HG02970 (cell line): ENCODE data around the gene CPSF3.
"Not testable (repeated sequence)": the region's sequence is repeated elsewhere in the genome, so short reads cannot be mapped to it uniquely, and the experiment has no call there.

Experiments used
- ATAC-seq: cut with Tn5 transposase; IDR thresholded peaks from one replicate; pipeline ENCODE4 v1.9.1; 2021; ENCODE audit warnings: mild to moderate bottlenecking, moderate library complexity, moderate number of reproducible peaks; ENCODE audit not compliant: unreplicated experiment, low FRiP score

The CPSF3 gene

GRCh38 chr2:9392898-9393765 lies 30.3 kb upstream of the CPSF3 start:
- ATAC-seq: no peak

DNA sequence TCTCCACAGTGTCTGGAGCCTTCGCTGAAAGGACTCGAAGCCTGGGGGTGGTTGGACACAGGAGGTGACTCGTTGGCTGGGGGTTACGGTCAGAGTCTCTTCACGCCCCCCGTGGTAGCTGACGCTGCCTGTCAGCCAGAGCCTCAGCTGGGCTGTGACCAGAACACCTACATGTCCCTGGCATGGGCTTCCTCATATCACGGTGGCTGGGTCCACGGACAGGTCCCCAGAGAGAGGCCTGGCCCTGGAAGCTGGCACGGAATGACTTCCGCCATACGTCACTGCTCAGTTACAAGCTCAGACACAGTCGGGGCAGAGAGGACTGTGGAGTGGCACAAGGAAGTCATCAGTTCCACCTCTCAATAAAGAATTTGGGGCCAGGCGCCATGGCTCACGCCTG lies 28.6 kb upstream of the CPSF3 start:
- ATAC-seq: no peak

DNA sequence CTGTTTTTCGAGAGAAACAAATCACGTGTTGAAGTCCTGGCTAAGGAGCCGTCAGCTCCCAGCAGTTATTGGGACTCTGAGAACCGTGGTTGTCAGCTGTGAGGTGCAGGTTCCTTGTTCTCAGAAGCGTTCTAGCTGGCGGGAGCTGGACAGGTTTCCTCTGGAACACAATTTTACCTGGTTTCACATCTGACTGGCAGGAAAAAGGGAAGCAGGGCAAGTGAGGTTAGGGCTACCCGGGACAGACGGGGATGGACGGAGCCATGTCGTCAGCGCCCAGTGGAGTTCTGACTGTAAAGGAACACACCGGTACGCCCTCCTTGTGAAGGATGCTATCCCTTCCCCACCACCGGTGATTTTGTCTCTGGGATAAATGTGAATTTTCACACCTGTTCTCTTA lies 26.3 kb upstream of the CPSF3 start:
- ATAC-seq: no peak

- ATAC-seq: not testable (repeated sequence)
Measured at GRCh38 chr2:9398251-9398650, 25.2 kb upstream of the CPSF3 start.

DNA sequence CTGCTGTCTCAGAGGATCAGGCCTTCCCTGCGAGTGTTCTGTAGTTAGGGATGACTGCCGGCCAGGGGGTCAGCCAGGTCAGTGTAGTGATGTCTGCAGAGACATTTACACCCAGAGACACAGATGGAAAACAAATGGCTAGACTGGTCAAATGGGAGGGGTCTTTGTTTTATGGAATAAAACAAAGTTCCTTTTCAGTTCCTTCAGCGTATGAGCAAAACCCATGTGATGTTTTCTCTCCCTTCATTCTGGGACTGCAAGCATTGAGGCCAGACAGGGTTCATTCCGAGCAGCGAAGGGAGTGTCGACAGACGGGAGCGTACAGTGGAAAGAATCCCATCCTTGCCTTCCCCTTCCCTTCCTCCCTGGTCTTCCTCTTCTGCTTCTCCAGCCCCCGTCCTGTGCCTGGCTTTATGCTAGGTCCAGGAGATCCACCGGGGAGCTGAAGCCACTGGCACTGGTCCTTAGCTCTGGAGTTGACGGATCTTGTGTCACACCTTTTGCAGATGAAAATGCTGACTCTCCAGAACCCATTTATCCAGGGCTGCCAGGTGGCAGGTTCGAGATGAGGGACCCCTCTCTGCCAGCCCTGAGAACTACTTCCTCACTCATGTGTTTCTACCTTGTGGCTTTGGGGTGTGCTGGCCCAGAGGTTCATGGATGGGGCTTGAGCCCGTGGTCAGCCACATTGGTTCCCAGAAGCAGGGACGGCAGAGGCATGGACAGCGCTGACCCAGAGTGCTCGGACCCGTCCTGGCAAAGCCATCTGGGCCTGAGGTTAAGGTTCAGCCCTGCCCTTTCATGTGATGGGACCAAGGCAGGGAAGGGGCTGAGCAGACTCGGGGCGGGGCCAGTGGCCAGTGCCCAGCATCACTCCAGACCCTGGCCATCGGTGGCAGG lies 24.3 kb upstream of the CPSF3 start:
- ATAC-seq: no peak

- ATAC-seq: no peak
Measured at GRCh38 chr2:9400268-9401058, 23.0 kb upstream of the CPSF3 start.

GRCh38 chr2:9401059-9401547 lies 22.4 kb upstream of the CPSF3 start:
- ATAC-seq: no peak

DNA sequence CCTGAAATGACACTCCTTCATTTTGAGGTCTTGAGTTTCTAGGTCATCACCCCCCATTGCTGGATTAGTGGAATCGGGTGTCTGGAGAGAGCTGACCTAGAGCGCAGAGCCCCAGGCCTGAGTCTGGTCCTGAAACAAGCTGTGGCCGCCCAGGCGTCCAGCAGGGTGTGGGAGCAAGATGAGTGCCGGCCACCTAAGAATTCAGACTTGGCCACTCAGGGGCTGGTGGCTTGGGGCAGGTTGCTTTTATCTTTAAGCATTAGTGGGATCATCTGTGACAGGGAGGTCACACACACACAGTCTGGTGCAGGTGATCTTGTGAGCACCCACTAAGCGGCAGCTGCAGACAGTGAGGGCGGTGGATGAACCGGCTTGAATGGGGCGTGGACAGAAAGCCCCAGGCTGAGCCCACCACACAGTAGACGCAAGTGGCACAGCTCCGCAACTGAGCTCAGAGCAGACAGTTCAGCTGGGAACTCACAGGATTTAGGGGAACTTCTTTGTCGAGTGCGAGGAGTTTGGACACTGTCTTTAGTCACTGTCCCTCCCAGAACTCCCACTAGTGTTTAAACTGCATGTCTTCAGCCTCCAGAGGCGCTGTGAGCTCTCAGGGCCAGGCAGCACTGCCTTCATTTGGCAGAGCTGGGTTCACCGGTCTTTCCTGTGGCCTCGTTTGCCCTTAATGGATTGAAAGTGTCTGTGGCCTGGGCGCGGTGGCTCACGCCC lies 21.6 kb upstream of the CPSF3 start:
- ATAC-seq: no peak

- ATAC-seq: no peak
Measured at GRCh38 chr2:9403924-9404323, 19.5 kb upstream of the CPSF3 start.

DNA sequence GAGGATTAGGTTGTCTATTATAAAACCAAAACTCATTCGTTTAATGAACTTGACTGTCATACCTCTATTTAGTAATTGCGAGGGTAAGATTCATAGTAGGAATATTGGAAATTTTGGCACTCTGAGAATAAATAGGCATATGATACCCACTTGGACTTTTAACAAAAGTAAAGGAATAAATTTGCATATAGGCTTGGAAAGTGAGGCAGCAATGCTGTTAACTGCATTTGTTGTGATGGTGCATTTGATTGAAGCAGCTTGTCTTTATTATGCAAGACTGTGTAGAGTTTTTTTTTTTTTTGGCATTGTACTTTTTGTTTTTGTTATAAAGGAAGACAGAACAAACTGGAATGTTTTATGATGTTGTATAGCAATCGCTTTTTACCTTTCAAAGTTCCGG lies 19.0 kb upstream of the CPSF3 start:
- ATAC-seq: no peak

DNA sequence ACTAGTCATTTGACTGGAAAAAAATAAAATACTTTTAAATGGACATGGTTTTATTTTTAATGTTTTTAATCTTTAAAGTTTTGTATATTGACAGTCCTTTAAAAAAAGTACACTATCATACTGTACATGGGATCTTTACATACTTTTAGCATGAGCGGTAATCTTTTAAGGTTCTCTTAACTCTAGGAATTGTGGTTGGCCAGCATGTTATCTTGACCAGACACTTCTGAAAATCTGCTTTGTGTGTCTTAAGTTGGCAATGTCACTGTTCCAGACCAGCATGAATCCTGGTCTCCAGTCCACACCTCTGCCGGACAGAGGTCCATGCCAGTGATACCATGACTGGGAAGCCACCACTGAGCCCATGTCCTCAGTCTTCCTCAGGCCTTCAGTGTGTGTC lies 17.8 kb upstream of the CPSF3 start:
- ATAC-seq: no peak

DNA sequence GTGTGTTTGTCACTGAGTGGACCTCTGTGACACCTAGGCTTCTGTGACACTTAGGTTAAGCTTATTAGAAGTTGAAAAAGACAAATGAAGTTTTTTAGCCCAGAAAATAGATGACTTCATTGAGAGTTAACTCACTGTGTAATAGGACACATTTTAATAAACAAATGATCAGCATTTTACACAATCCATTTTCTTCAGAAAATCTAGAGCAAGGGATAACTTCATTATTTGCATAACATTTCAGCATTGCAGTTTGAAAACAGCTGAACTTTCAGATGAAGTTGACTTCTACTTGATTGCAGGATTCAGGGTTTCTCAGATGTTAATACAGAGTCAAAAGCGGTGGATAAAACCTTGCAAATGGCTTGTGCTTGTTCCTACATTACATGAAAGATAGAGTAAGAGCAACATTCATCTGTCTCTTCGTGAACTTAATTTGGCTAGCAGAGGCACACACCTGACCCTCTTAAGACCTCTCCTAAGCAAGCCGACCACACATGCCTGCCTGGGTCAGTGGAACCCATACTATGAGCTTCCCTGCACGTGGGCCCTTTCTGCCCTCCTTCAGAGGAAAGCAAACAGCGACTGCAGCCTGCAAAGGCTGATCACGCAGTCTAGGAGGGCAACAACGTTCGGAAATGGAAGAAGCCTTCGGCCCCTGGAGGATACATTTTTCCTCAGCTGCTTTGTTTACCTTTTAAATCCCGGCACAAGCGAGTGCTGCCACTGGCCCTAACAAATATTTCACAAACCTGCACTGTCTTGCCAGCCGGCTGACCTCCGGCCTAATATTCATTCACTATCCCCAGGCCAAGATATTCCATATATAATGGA lies 16.7 kb upstream of the CPSF3 start:
- ATAC-seq: no peak

- no peak for ATAC-seq
Measured at GRCh38 chr2:9407363-9407811, 16.1 kb upstream of the CPSF3 start.

- no peak for ATAC-seq
Measured at GRCh38 chr2:9408641-9409151, 14.8 kb upstream of the CPSF3 start.

GRCh38 chr2:9410108-9410507 lies 13.3 kb upstream of the CPSF3 start:
- no peak for ATAC-seq

DNA sequence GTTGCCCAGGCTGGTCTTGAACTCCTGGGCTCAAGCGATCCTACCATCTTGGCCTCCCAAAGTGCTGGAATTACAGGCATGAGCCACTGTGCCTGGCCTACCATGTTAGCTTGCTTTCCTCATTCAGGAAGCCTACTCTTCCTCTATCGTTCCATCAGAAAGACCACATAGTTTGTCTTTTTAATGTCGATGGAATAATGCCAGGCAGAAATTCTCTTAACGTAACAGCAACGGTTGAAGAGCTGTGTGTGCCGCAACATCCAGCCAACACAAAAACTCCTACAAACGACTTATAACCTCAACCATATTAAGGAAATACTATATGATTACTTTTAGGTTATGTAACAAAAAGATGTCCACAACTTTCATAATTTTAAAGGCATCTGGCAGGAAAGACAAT lies 10.7 kb upstream of the CPSF3 start:
- no peak for ATAC-seq

GRCh38 chr2:9415516-9416169 lies 7.8 kb upstream of the CPSF3 start:
- no peak for ATAC-seq

DNA sequence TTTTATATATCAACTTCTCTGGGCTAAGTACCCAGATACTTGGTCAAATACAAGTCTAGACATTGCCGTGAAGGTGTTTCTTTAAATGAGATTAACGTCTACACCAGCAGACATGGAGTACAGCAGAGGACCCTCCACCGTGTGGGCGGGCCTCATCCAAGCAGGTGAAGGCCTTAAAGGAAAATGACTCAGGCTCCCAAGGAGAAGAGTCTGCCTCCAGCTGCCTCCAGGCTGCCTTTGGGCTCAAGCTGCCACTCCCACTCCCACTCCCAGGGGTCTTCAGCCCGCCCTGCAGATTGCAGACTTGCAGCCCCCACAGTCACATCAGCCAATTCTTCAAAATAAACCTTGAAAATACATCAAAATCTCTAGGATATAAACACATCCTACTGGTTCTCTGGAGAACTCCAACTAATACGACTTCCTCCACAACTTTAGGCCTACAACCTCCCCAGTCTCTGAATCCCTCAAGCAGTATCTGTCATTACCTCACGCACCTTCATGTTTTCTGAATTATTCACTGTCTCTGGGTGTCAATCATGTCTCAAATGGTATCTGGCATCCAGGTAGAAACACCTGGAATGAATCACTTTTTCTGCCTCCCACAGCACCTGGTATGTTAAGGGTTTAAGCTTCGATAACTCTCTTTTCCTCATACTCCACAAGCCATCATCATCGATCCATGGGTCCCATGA lies 7.0 kb upstream of the CPSF3 start:
- ATAC-seq: no peak
